HG02840 (cell line): ENCODE measurements around the gene RPL3.
"Not testable (repeated sequence)": the region's sequence is repeated elsewhere in the genome, so short reads cannot be mapped to it uniquely, and the experiment has no call there.

Source experiments
- ATAC-seq: cut with Tn5 transposase; IDR thresholded peaks from one replicate; pipeline ENCODE4 v1.9.1; 2021; ENCODE audit warnings: mild to moderate bottlenecking, moderate library complexity, moderate number of reproducible peaks; ENCODE audit not compliant: unreplicated experiment, low FRiP score

The RPL3 gene

DNA sequence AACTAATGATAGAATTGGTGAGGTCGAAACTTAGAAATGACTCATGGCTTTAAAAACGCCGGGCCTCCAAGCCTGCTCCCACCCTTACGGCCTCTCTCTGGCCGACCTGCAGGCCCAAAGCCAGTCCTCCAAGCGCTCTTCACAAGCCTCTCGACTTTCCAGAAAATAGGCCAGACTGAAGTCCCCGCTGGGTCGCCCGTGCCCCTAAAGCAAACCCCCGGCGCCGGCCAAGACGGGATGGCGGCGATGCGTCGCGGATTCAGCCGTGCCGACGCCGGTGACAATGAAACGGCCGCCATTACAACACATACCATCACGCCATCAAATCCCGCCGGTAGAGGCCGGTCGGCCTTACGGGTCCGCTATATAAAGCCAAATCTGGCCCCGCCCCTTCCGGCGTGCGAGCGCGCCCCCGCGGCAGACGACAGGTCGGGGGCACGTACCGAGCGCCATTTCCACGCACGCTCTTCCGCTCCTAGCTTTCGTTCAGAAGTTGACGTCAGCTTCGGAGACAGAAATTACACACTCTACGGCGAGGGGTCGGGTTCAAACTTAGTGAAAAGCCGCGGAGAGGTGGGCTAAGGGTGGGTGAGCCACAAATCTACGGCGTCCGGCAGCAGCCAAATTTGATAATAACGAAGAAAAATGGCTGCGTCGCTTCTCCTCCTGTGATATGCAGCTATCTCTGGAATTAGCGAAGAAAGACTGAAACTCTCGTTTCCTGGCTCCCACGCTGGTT lies at the start of gene RPL3:
Gene RPL3 (minus strand): TSS at position 340 of the 739 bp plus-strand sequence. CDS start 26 bp downstream, at position 314.
- ATAC-seq: peak; percentile 89

DNA sequence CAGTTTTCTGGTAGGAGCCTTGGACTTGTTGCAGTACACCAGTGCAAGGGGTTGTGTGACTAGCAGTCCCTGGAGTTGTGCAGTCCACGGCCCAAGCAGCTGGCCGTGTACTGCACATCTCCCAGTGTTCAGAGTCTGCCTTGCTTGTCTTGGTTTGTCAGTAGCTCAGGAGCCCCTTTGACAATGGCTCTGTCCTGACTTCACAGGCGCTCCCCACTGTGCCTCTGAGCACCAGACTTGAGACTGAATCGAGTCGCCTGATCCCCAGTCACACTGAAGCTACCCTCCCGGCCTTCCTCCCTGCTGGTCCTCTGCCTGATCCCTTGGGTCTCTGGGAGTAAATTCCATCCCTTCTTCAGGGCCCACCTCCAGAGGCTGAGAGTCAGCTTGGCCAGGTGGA lies 49.8 kb upstream of the RPL3 start:
- no peak for ATAC-seq

DNA sequence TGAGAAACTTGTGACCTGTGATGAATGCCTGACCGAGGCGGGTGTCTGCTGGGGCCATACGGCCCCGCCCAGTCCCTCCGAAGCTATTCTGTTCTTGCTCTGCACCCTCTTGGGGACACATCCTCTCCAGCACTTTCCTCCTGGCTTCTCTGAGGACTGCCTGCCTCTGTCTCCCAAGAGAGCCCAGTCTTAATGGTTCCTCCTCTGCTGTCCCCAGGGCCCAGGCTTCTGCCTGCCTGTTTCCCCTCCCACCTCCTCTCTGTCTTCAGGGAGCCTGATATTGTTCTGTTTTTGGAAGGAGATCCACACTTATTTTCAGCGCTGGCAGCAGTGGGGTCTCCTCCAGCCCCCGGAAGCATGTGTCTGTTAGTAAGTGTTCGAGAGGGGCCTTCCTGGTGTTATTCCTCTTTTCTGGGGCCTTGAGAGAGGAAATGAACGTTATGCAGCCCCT lies 49.1 kb upstream of the RPL3 start:
- no peak for ATAC-seq

DNA sequence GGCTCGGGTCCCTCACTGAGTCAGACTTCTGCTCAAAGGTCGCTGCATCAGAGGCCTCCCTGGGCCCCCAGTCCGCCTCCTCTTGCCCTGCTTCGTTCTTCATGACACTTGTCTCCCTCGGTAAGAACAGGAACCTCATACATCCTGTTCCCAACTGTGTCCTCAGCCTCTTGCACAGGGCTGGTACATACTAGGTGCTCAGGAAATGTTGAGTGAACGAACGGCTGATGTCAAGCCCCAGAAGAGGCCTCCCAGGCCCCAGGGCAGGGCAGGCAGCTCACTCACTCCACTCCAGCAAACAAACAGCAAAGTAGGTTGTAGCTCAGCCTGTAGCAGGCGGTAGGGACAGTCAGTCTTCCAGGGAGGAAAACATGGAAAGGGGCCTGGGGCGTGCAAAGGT lies 47.6 kb upstream of the RPL3 start:
- no peak for ATAC-seq

DNA sequence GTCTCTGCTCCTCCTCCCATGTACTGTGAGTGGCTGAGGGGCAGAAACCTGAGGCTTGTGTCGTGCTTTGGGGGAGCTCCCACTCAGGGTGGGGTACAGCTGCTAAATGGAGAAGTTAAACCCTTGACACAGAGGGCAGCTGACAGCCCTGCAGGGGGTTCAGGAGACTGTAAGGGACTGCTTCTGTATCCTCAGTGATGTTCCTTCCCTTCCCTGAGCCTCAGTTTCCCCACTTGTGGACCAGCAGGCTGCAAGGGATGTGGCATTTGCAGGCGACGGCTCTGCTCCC lies 46.0 kb upstream of the RPL3 start:
- no peak for ATAC-seq

DNA sequence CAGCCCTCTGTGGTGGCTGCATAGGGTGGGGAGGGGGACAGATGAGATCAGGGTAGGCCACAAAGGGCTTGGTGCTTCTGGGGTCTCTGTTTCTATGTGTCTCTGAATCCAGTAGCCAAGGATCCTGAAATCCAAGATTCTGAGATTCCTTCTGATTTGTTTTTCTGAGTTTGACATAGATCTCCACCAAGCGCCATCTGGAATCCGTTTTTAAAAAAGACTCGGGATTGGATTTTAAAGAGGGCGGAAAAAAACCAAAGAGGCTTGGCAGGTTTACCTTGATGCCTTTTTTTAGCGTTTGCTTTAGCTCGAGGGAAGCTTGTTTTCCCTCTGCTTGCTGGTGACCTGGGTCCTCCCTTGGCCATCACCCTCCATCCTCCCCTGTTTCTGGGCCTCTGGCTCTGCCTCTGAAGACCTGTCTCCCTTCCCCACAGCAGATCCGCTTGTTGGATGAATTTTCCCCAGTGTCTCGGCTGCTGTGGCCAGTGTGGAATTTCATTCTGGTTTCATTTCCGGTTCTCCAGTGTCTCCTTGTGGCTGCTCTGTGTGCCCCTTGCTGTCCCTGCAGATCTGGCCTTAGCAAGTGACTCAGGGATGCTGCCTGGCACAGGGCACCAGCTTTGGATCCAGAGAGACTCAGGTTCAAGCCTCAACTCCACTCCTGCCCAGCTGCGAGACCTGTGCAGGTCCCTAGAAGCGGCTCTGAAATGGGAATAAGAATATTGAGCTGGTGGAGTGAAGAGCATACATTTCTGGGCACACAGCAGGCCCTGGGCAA lies 45.5 kb upstream of the RPL3 start:
- no peak for ATAC-seq

DNA sequence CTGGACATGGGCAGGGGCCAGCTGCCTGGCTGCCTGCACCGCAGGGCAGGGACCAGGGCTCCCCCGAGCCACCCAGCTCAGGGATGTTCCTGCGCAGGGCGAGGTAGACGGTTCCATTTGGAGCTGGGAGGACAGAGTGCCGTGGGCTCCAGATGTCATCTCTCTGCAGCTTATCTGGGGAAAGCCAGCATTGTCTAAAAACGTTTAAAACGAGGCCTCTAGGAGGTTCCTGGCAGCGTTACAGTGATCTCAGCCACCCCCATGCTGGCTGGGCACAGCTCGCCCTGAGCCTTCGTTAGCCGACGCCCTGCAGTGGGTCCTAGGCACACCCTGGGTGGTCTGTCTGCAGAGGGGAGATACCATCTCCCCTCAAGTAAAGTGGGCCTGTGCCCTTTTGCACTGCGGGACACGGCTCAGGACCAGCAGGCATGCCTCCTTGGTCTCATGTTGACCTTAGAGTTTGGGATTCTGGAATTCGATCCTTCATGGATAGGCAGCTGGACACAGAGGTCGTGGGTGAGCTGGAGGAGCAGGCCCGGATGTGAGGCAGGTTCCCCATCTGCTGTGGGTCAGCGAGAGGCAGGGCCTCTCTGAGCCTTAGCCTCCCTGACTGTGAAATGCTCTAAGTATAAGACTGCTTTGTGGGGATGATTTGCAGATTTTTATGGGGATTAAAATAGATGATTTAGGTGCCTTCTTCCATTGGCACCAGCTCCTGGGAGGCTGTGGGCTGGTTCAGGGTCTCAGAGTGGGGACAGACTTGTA lies 44.5 kb upstream of the RPL3 start:
- no peak for ATAC-seq

DNA sequence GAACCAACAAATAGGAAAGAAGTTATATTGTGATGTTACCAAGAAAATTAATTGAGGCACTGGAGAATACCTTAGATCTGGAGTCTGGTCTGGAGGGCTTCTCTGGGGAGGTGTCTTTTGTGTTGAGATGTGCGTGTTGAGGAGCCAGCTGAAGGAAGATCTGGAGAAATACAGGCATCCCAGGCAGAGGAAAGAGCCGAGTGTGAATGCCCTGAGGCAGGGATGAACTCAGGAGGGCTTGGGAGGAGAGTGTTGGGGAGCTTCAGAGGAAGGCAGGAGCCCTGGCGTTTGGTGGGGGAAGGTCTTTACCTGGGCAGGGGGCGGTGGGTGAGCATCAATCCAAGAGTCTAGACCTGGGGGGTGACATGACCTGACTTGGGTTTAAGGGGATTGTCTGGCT lies 43.5 kb upstream of the RPL3 start:
- no peak for ATAC-seq

DNA sequence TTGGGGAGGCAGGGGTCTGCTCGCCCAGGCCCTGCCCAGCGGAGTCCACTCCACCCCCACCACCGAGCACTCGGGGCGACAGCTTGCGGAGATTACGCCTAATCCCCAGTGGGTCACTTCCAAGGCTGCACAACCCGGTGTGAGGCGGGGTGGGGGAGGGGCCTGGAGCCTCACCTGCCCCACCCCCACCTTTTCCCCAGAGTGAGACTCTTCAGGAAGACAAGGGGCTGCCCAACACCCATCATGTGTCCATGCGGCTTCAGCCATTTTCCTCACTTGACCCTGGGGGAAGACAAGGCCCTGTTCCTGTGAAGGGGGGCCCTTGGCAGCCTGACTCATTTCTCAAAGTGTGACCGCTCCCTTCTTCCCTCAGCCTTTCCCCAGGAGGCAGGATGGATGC lies 42.8 kb upstream of the RPL3 start:
- no peak for ATAC-seq

DNA sequence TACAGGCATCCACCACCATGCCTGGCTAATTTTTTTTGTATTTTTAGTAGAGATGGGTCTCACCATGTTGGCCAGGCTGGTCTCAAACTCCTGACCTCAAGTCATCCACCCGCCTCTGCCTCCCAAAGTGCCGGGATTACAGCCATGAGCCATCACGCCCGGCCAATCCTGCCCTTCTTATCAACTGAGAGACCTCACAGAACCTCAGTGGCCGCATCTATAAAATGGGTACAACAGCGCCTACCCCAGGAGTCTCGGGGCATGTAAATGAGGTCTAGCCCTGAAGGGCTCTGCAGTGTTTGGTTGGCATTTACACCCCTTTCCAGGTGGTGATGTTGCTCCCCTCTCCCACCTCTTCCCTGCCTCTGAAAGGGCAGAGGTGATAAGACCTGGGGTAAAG lies 42.1 kb upstream of the RPL3 start:
- no peak for ATAC-seq

DNA sequence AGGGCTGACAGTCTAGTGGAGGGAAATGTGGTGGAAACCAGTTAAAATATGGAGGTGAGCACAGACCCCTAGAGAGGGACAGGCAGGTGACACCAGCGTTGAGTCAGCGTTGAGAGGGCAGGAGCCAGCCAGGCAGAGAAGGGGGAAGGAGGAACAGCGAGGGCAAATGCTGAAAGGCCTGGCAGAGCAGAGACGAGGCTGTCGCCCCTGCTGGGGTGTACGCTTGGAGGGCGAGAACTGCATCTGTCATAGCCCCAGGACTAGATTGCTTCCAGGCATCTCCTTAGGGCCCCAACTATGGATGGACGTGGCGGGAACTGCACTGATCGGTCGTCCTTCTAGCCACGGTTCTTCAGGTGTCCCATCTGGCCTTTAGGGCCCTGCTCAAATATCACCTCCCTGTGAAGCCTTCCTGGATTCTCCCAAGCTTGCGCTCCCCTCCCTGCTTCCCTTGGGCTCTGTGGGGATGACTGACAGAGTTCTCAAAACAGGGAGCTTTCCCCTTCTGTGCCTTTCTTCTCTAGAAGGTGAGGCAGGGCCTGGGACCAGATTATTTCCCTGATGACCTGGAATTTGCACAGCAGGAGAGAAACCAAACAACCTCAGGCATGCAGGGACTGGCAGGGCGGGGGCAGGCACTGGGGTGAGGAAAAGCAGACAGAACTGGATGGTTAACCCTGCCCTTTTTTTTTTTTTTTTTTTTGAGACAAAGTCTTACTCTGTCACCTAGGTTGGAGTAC lies 41.4 kb upstream of the RPL3 start:
- ATAC-seq: no peak

DNA sequence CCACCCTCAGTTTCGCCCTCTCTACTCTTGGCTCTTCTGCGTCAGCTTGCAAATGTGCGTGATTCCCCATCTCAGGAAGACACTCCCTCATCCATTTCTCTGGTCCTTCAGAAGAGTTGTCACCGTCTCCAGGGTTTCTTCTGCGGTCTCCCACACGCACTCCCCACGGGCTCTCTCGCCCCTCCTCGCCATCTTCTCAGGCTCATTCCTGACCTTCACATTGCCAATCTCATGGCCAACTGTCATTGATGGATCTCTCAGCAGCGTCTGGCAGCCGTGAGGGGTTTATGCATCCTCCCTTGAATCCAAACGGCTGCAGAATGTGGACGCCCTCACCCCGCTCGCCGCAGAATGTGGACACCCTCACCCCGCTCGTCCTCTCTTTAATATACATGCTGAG lies 40.8 kb upstream of the RPL3 start:
- ATAC-seq: no peak

DNA sequence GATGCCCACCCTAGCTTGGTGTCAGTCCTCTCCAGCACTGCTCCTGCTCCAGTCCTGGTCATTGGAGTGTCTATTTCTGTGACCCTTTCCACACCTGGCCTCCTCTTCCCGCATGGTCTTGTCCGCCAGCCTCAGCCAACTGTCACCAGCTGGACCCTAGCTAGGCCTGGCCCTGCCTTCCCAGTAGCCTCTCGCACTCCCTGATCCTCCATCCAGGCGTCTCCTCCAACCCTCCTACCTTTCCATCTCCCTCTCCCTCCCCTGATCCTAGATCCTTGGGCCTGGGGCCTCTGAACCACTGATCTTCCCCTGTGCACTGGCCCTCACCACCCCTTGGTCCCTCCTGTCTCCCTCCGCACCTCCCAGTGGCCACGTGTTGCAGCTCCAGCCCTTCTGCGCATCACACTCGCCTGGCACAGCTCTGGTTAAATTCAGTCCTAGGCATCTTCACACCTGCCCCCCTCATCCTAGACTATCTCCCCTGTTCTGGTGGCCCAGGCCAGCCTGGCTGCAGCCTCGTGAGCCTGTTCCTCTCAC lies 40.3 kb upstream of the RPL3 start:
- no peak for ATAC-seq

DNA sequence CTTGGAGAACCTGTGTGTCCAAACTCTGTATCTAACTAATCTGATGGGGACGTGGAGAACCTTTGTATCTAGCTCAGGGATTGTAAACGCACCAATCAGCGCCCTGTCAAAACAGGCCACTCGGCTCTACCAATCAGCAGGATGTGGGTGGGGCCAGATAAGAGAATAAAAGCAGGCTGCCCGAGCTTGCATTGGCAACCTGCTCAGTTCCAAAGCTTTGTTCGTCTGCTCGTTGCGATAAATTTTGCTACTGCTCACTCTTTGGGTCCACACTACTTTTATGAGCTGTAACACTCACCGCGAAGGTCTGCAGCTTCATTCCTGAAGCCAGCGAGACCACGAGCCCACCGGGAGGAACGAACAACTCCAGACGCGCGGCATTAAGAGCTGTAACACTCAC lies 38.8 kb upstream of the RPL3 start:
- not testable (repeated sequence) for ATAC-seq

DNA sequence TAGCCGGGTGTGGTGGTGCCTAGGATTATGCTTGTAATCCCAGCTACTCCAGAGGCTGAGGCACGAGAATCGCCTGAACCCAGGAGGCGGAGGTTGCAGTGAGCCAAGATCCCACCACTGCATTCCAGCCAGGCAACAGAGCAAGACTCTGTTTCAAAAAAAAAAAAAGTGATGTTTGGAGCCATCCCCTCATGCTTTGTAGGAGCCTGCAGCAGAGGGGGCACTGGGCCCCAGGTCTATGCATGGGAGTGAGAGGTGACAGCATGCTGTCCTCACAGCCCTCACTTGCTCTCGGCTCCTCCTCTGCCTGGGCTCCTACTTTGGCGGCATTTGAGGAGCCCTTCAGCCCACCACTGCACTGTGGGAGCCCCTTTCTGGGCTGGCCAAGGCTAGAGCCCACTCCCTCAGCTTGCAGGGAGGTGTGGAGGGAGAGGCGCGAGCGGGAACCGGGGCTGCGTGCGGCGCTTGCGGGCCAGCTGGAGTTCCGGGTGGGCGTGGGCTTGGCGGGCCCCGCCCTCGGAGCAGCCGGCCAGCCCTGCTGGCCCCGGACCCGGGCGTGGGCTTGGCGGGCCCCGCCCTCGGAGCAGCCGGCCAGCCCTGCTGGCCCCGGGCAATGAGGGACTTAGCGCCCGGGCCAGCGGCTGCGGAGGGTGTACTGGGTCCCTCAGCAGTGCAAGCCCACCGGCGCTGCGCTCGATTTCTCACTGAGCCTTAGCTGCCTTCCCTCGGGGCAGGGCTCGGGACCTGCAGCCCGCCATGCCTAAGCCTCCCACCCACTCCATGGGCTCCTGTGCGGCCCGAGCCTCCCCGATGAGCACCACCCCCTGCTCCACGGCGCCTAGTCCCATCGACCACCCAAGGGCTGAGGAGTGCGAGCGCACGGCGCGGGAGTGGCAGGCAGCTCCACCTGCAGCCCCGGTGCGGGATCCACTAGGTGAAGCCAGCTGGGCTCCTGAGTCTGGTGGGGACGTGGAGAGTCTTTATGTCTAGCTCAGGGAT lies 38.0 kb upstream of the RPL3 start:
- ATAC-seq: not testable (repeated sequence)

DNA sequence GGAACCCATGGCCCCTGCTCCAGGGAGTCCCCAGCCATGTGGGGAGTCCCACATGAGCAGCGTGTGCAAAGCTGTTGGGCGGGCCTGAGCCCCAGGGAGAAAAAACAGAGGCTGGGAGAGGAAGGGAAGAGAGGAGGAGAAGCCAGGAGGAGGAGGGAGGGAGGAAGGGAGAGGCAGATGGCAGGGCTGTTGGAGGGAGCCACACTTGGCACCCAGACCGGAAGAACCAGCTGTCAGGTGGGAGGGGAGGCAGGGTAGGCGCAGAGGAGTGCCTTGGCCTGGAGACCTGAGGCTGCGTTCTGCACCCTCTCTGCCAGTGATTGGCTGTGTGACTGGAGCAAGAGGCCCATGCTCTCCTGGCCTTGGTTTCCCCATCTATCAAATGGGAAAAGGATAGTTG lies 37.0 kb upstream of the RPL3 start:
- ATAC-seq: no peak

DNA sequence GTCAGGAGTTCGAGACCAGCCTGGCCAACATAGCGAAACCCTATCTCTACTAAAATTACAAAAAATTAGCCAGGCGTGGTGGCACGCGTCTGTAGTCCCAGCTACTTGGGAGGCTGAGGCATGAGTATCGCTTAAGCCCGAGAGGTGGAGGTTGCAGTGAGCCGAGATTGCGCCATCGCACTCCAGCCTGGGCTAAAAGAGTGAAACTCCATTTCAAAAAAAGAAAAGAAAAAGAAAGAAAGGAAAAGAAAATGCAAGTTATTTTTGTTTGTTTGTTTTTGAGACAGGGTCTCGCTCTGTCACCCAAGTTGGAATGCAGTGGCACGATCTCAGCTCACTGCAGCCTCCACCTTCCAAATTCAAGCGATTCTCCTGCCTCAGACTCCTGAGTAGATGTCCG lies 36.4 kb upstream of the RPL3 start:
- not testable (repeated sequence) for ATAC-seq

DNA sequence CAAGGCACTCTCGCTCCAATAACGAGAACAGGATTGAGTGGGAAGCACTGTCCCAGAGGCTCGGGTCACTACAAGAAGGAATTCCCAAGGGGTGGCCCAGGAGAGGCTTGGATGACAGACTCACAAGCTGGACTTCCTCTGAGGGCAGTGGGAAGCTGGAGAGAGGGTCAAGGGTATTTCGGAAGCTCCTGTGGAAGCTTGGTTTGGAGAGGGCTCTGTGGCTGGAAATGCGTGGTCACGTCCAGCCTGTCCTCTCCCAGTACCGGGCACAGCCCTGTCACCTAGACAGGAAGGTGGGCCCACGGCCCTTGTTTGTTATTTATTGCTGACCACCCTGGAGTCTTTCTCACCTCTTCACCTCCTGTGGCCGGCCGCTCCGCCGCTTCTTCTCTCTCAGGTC lies 35.7 kb upstream of the RPL3 start:
- no peak for ATAC-seq

DNA sequence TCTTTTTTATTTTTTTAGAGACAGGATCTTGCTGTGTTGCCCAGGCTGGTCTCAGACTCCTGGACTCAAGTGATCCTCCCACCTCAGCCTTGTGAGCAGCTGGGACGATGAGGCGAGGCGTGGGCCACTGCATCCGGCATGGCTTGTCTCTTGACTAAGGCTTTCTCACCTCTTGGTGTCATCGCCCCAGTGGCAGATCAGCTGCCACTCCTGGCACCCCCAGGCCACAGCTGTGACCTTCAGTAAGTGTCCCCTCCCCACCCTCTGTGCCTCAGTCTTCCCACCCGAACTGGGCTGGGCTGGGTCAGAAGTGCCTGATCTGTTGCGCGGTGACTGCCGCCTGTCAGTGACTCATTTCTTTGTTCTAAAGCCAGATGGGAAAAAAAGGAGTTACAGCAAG lies 33.9 kb upstream of the RPL3 start:
- no peak for ATAC-seq
